Measurements from ENCODE around the gene RNF112. TPM values are rescaled to one million over a fixed set of nuclear protein-coding genes. Genes with fewer than 3 reads are reported as not detected.

Gene RNF112
- total and polyA plus RNA-seq, 2 of the 8 experiments (the other 6 are each of a cell fraction or from before 2014, with no cell fraction given), result 1.1 to 2.2 TPM

DNA sequence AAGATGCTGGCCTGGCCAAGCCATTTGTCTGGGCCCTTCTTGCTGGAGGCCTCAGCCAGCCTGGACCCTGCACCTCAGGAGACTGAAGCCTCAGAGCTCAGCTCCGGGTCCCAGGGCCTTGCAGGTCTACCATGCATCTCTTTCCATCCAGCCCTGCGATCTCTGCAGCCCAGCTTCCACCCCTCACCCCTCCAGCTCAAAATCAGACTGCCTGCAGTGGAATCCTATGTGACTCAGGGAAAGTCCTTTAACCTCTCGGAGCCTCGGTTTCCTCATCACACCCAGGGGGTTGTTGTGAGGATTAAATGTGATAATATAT lies 45.6 kb upstream of the RNF112 start:
- H3K56ac ChIP-seq (replicated peaks; ENCODE audit: insufficient read length, low read depth, low read length), result no peak overlapping the region
- no peak overlapping the region for H3K4ac ChIP-seq (replicated peaks; ENCODE audit: insufficient read length, low read depth, low read length)
- H3K4me3 ChIP-seq (ENCODE audit: extremely low read depth in 1 of 4, insufficient read depth in 2 of 4, low read depth in 3 of 4, low read length in 4 of 4), result no peak overlapping the region
- H2BK5ac ChIP-seq (ENCODE audit: low read depth, low read length), result no peak overlapping the region
- FAIRE-seq (no peak), DNase-seq (ENCODE audit: low read depth in 1 of 2, low spot score in 2 of 2) (no peak)
- H3K14ac ChIP-seq (ENCODE audit: insufficient read length), result no peak overlapping the region
- no peak overlapping the region for H2AFZ ChIP-seq (ENCODE audit: low read length)
- H4K91ac ChIP-seq (replicated peaks; ENCODE audit: insufficient read length, low read length), result no peak overlapping the region
- H3K4me2 ChIP-seq (ENCODE audit: insufficient read depth in 1 of 2, low read depth in 2 of 2, low read length in 2 of 2), result no peak overlapping the region
- no peak overlapping the region for H3K18ac ChIP-seq (ENCODE audit: extremely low read depth, low read length)
- ChIA-PET CTCF (ENCODE audit: partially characterized antibody) (interaction anchor here (0.6 to 6.7 kb wide), 18 partner anchors 9 to 401 kb away, joined by 3 to 66 read pairs (median 6); partner anchors contain the start of gene MAPK7), POLR2A (ENCODE audit: partially characterized antibody) (interaction anchor here (0.7 to 6.2 kb wide), 8 partner anchors 10 to 102 kb away, joined by 3 to 32 read pairs (median 4); partner anchors contain the start of genes MAPK7 and MFAP4)
- H3K27me3 ChIP-seq (replicated peaks in 1 of 4; ENCODE audit: control insufficient read depth in 3 of 4, extremely low read depth in 1 of 4, insufficient read depth in 3 of 4, low read length in 3 of 4), result no peaks in the 10 kb centered on the region; a peak in 1 of 7 replicates
- no peaks in the 10 kb centered on the region for H3K9me3 ChIP-seq (ENCODE audit: insufficient read depth in 2 of 2, low read depth in 1 of 2, low read length in 1 of 2)
- no peaks in the 10 kb centered on the region for H3K79me1 ChIP-seq (ENCODE audit: low read depth, low read length)
- no peaks in the 10 kb centered on the region for H4K20me1 ChIP-seq (replicated peaks in 1 of 2; ENCODE audit: control insufficient read depth in 1 of 2, insufficient read depth in 2 of 2, low read length in 2 of 2)
- H2BK12ac ChIP-seq (ENCODE audit: low read depth, low read length), result no peak overlapping the region
- H3K4me1 ChIP-seq (replicated peaks in 1 of 4; ENCODE audit: control insufficient read depth in 3 of 4, insufficient read depth in 4 of 4, low read length in 3 of 4), result peaks cover 0 to 9% (median 3%) of the 10 kb centered on the region in 4 experiments; a peak in 4 of 7 replicates
- no peak overlapping the region for H2BK15ac ChIP-seq (ENCODE audit: low read length)
- TF ChIP-seq HDAC6 (IDR thresholded peaks at IDR 0.05; ENCODE audit: low read depth, low read length) (no peak), ASH2L (IDR thresholded peaks at IDR 0.05; ENCODE audit: low read length) (no peak), POLR2A (IDR thresholded peaks at IDR 0.05; ENCODE audit: control extremely low read depth in 1 of 2, low read depth in 2 of 2, low read length in 2 of 2) (no peak), BACH1 (IDR thresholded peaks at IDR 0.05; ENCODE audit: low read length) (no peak)
- H3K9ac ChIP-seq (replicated peaks in 1 of 4; ENCODE audit: extremely low read depth in 1 of 4, low read depth in 3 of 4, low read length in 3 of 4), result no peak overlapping the region
- no peak overlapping the region for H3K23ac ChIP-seq (ENCODE audit: insufficient read length)
- H4K5ac ChIP-seq (ENCODE audit: insufficient read length, low read depth, low read length), result no peak overlapping the region
- peaks cover 6% of the 10 kb centered on the region; the same call in 1 of the 2 replicates for H3K23me2 ChIP-seq (ENCODE audit: low read depth, low read length)
- no peak overlapping the region for H2BK120ac ChIP-seq (replicated peaks; ENCODE audit: low read depth, low read length)
- H3K36me3 ChIP-seq (ENCODE audit: control insufficient read depth in 2 of 4, insufficient read depth in 4 of 4, low read length in 3 of 4), result no peaks in the 10 kb centered on the region
- H2AK5ac ChIP-seq (ENCODE audit: low read depth, low read length), result no peak overlapping the region
- no peak overlapping the region for H3K27ac ChIP-seq (ENCODE audit: low read depth, low read length)
- no peak overlapping the region for H4K8ac ChIP-seq (ENCODE audit: extremely low read depth, insufficient read depth, low read length)
- WGBS, 2 experiments (ENCODE audit: extremely low coverage in 1 of 2, insufficient coverage in 1 of 2, insufficient read length in 1 of 2, insufficient replicate concordance in 2 of 2, low coverage in 1 of 2, low lambda C conversion rate in 2 of 2, missing lambda C conversion rate in 1 of 2), result 89% methylated on average over 4 of the region's 4 CpGs; no CpG with 5 or more reads in 1 of the 2 experiments
- H2BK20ac ChIP-seq (ENCODE audit: low read length), result no peak overlapping the region
- no peaks in the 10 kb centered on the region for H3K79me2 ChIP-seq (ENCODE audit: control insufficient read depth in 1 of 2, insufficient read depth in 2 of 2, low read length in 2 of 2)

Measured in H1 (cell line).